Measurements from ENCODE around the gene ODAD3. TPM values are rescaled to one million over a fixed set of nuclear protein-coding genes. Genes with fewer than 3 reads are reported as not detected.

Gene ODAD3
- total RNA-seq, 2 donors from 2014 or later, result 0.22 TPM; not detected in 1

GRCh38 chr19:11401808-11402543 lies 32.9 kb downstream of the ODAD3 start:
- Histone ChIP-seq H3K9ac (ENCODE audit: low read depth in 2 of 2, low read length in 2 of 2) (no peak overlapping the region), H3K4me1 (no peaks in the 10 kb centered on the region), H3K9me3 (no peaks in the 10 kb centered on the region), H3K27me3 (no peaks in the 10 kb centered on the region), H3K4me3 (no peak overlapping the region), H3K27ac (no peak overlapping the region), H3K36me3 (no peaks in the 10 kb centered on the region)
- no peak for TF ChIP-seq CTCF (IDR thresholded peaks at IDR 0.05)
- intact Hi-C loops (cut with DNase I), result no loop called here
- no peak for DNase-seq

GRCh38 chr19:11400798-11401197 lies 34.1 kb downstream of the ODAD3 start:
- intact Hi-C loops (cut with DNase I), result no loop called here

GRCh38 chr19:11399667-11400066 lies 35.3 kb downstream of the ODAD3 start:
- Histone ChIP-seq H3K27ac (no peak overlapping the region), H3K27me3 (no peaks in the 10 kb centered on the region), H3K36me3 (no peaks in the 10 kb centered on the region), H3K9ac (ENCODE audit: low read depth in 2 of 2, low read length in 2 of 2) (no peak overlapping the region), H3K9me3 (no peaks in the 10 kb centered on the region), H3K4me1 (no peaks in the 10 kb centered on the region), H3K4me3 (no peak overlapping the region)
- TF ChIP-seq CTCF (IDR thresholded peaks at IDR 0.05), result no peak
- no peak for DNase-seq
- intact Hi-C loops (cut with DNase I), result no loop called here

More at GRCh38 chr19:11400798-11401197, 34.1 kb downstream of the ODAD3 start:
- no peak overlapping the region for H3K27ac ChIP-seq
- no peak for TF ChIP-seq CTCF (IDR thresholded peaks at IDR 0.05)
- no peaks in the 10 kb centered on the region for H3K4me1 ChIP-seq
- no peaks in the 10 kb centered on the region for H3K36me3 ChIP-seq
- no peak for DNase-seq
- H3K27me3 ChIP-seq, result no peaks in the 10 kb centered on the region
- no peak overlapping the region for H3K4me3 ChIP-seq
- no peak overlapping the region for H3K9ac ChIP-seq (ENCODE audit: low read depth in 2 of 2, low read length in 2 of 2)
- no peaks in the 10 kb centered on the region for H3K9me3 ChIP-seq

- Histone ChIP-seq H3K27me3 (no peaks in the 10 kb centered on the region), H3K9me3 (no peaks in the 10 kb centered on the region), H3K9ac (ENCODE audit: low read depth in 2 of 2, low read length in 2 of 2) (no peak overlapping the region), H3K27ac (no peak overlapping the region), H3K4me1 (no peaks in the 10 kb centered on the region), H3K4me3 (no peak overlapping the region), H3K36me3 (no peaks in the 10 kb centered on the region)
- DNase-seq, result no peak
- TF ChIP-seq CTCF (IDR thresholded peaks at IDR 0.05), result no peak
- intact Hi-C loops (cut with DNase I), result no loop called here
Observed at GRCh38 chr19:11397089-11397610, 37.8 kb downstream of the ODAD3 start.

- Histone ChIP-seq H3K4me1 (no peaks in the 10 kb centered on the region), H3K36me3 (no peaks in the 10 kb centered on the region), H3K4me3 (no peak overlapping the region), H3K27me3 (no peaks in the 10 kb centered on the region), H3K27ac (no peak overlapping the region), H3K9ac (ENCODE audit: low read depth in 2 of 2, low read length in 2 of 2) (no peak overlapping the region), H3K9me3 (no peaks in the 10 kb centered on the region)
- DNase-seq, result no peak
- intact Hi-C loops (cut with DNase I), result no loop called here
- no peak for TF ChIP-seq CTCF (IDR thresholded peaks at IDR 0.05)
Observed at GRCh38 chr19:11390933-11391680, 43.8 kb downstream of the ODAD3 start.
